Endothelial cell of umbilical vein (primary cell): ENCODE data around the gene RGL3. TPM values are rescaled to one million over a fixed set of nuclear protein-coding genes. Genes with fewer than 3 reads are reported as not detected.

Source experiments
- BruUV-seq: library from RNA; stranded (reverse); fragments of 400-500 nt; replicated peaks from 2 replicates; lab custom pipeline; 2021; lab: Mats Ljungman, UMichigan
- CTCF ChIA-PET: fragments of 300-600, 350-600 bp; sonication (Branson Sonifier 250); formaldehyde crosslinking; loops from one replicate; lab custom pipeline; 2021; ENCODE audit warnings: antibody characterized with exemption, inconsistent platforms; lab: Charles Lee
- POLR2A ChIA-PET: fragments of 300-600, 350-600 bp; sonication (Branson Sonifier 250); formaldehyde crosslinking; loops from one replicate; lab custom pipeline; 2021; ENCODE audit warnings: antibody characterized with exemption, inconsistent platforms; lab: Charles Lee
- DNase-seq: peaks from one replicate; pipeline ENCODE4 v3.0.0-alpha.2; 2011; ENCODE audit warnings: low read depth, low spot score
- FAIRE-seq: peaks from 2 replicates; lab custom pipeline; 2011; peaks lifted over from hg19 to GRCh38; lab: Jason Lieb, UNC
- H2AFZ ChIP-seq: 2 replicates; pipeline ENCODE4 v1.6.0; 2012; ENCODE audit warnings: low read depth, low read length, control low read depth, inconsistent platforms
- H3K27ac ChIP-seq: 2 replicates; pipeline ENCODE4 v1.5.1; 2011; ENCODE audit warnings: low read depth, mild to moderate bottlenecking, control low read depth, low read length, moderate library complexity; ENCODE audit not compliant: insufficient read depth
- H3K27me3 ChIP-seq, 2 experiments: 2 replicates each; pipeline versions ENCODE4 v1.6.0 to v1.6.1; 2011; ENCODE audit warnings: low read length in 2 of 2, mixed read lengths in 1 of 2; ENCODE audit not compliant: control insufficient read depth in 2 of 2, insufficient read depth in 2 of 2
- H3K36me3 ChIP-seq, 2 experiments: 2 replicates in 1 of 2; 3 replicates in 1 of 2; pipeline ENCODE4 v1.5.1; 2011; ENCODE audit warnings: low read length in 2 of 2, mild to moderate bottlenecking in 1 of 2, moderate library complexity in 1 of 2; ENCODE audit not compliant: control insufficient read depth in 2 of 2, insufficient read depth in 2 of 2; ENCODE audit errors: extremely low read depth in 1 of 2
- H3K4me1 ChIP-seq: 3 replicates; pipeline ENCODE4 v1.5.1; 2011; ENCODE audit warnings: mild to moderate bottlenecking, low read length; ENCODE audit not compliant: control insufficient read depth, insufficient read depth; ENCODE audit errors: extremely low read depth
- H3K4me2 ChIP-seq: 2 replicates; pipeline ENCODE4 v1.6.1; 2011; ENCODE audit warnings: low read length, control low read depth, mixed read lengths; ENCODE audit not compliant: insufficient read depth
- H3K4me3 ChIP-seq, 3 experiments: fragments of 200-600 bp in 1 of 3; sonication (generic), shearing (Covaris generic) in 1 of 3; replicated peaks in 1 of 3; 2 replicates each; pipeline ENCODE4 v1.5.1; 2011 to 2016; ENCODE audit warnings: control low read depth in 3 of 3, low read length in 3 of 3, mild to moderate bottlenecking in 2 of 3, inconsistent platforms in 1 of 3, low read depth in 1 of 3, moderate library complexity in 1 of 3; ENCODE audit not compliant: insufficient read depth in 1 of 3
- H3K79me2 ChIP-seq: 2 replicates; pipeline ENCODE4 v1.6.0; 2012; ENCODE audit warnings: low read length, inconsistent platforms; ENCODE audit not compliant: control insufficient read depth, insufficient read depth
- H3K9ac ChIP-seq: replicated peaks from 2 replicates; pipeline ENCODE3; 2011; ENCODE audit warnings: low read length, control low read depth; ENCODE audit not compliant: insufficient read depth; ENCODE audit errors: extremely low read depth
- H3K9me1 ChIP-seq: replicated peaks from 3 replicates; pipeline ENCODE4 v1.6.0; 2011; ENCODE audit warnings: mild to moderate bottlenecking, low read length; ENCODE audit not compliant: control insufficient read depth, insufficient read depth; ENCODE audit errors: extremely low read depth
- H3K9me3 ChIP-seq: replicated peaks from 2 replicates; pipeline ENCODE4 v1.5.1; 2012; ENCODE audit warnings: low read length, inconsistent platforms; ENCODE audit not compliant: control insufficient read depth, insufficient read depth
- H4K20me1 ChIP-seq: replicated peaks from 2 replicates; pipeline ENCODE3; 2011; ENCODE audit warnings: mild to moderate bottlenecking, low read length; ENCODE audit not compliant: control insufficient read depth, insufficient read depth; ENCODE audit errors: extremely low read depth
- CTCF ChIP-seq, 2 donors: IDR thresholded peaks; 1 replicate in 1 of 2; 2 replicates in 1 of 2; pipeline ENCODE4 v1.5.1; 2011; ENCODE audit warnings: low read length in 2 of 2, mild to moderate bottlenecking in 2 of 2, moderate library complexity in 2 of 2, control low read depth in 1 of 2, inconsistent platforms in 1 of 2, low read depth in 1 of 2; ENCODE audit not compliant: insufficient read depth in 1 of 2; ENCODE audit errors: extremely low read depth in 1 of 2
- EZH2 ChIP-seq: IDR thresholded peaks from 2 replicates; pipeline ENCODE4 v1.6.1; 2012; ENCODE audit warnings: borderline replicate concordance, low read depth, mild to moderate bottlenecking, moderate library complexity, low read length, inconsistent platforms; ENCODE audit not compliant: severe bottlenecking
- FOS ChIP-seq: IDR thresholded peaks from 2 replicates; pipeline ENCODE4 v1.6.1; 2011; ENCODE audit warnings: mild to moderate bottlenecking, low read length, moderate library complexity, borderline replicate concordance; ENCODE audit not compliant: insufficient read depth
- GATA2 ChIP-seq: IDR thresholded peaks from 2 replicates; pipeline ENCODE4 v1.7.0; 2011; ENCODE audit warnings: low read depth, mild to moderate bottlenecking, moderate library complexity, mixed read lengths, low read length; ENCODE audit not compliant: insufficient read length, insufficient read depth
- JUN ChIP-seq: IDR thresholded peaks from 2 replicates; pipeline ENCODE4 v1.6.1; 2011; ENCODE audit warnings: borderline replicate concordance, low read depth; ENCODE audit not compliant: insufficient read length, insufficient read depth
- MYC ChIP-seq: IDR thresholded peaks from one replicate; pipeline ENCODE4 v1.6.1; 2011; ENCODE audit warnings: mild to moderate bottlenecking, low read depth, low read length
- POLR2A ChIP-seq: IDR thresholded peaks from 2 replicates; pipeline ENCODE4 v1.6.1; 2012; ENCODE audit warnings: low read depth, mild to moderate bottlenecking, control low read depth, low read length
- POLR2AphosphoS5 ChIP-seq: IDR thresholded peaks from 2 replicates; pipeline ENCODE4 v1.6.1; 2012; ENCODE audit warnings: low read depth, mild to moderate bottlenecking, control low read depth, low read length, moderate library complexity; ENCODE audit not compliant: insufficient read depth
- dilution Hi-C: fragments of 300-500 bp; cut with MboI; formaldehyde crosslinking; loops from one replicate; pipeline ENCODE4 v1.15.0; 2019; ENCODE audit warnings: low sequenced_read_pairs; ENCODE audit not compliant: extremely low pct_ligation_motif_present
- intact Hi-C: fragments of 100-400 bp; cut with micrococcal nuclease; formaldehyde crosslinking; loops from one replicate; pipeline ENCODE4 v1.10.0; 2022
- polyA plus RNA-seq, 4 experiments: library from polyadenylated mRNA; depleted of rRNA in 3 of 4; stranded (reverse) in 3 of 4; unstranded in 1 of 4; fragments of >200 nt; gene quantifications; 2 replicates each; pipeline versions ENCODE4 v1.2.1 to v1.2.3, GENCODE V29; 2011 to 2012; ENCODE audit warnings: missing spikeins in 1 of 4
- total RNA-seq: library from RNA; stranded (reverse); gene quantifications from 2 replicates; pipeline ENCODE4 v1.2.3, GENCODE V29; 2021
- TF ChIP-seq, protein P1 (sequence below): IDR thresholded peaks from 2 replicates; pipeline ENCODE4 v1.6.1; 2011; ENCODE audit not compliant: insufficient read depth, insufficient read length

Gene RGL3
- total and polyA plus RNA-seq, 2 donors (not counting 3 experiments of a cell fraction or from before 2014, with no cell fraction given) = 0.23 to 5.2 TPM

- DNase-seq (no peak), FAIRE-seq (no peak)
- no peak overlapping the region for H3K9ac ChIP-seq
- no peaks in the 10 kb centered on the region for H4K20me1 ChIP-seq
- CTCF ChIA-PET = interaction anchor here (0.6 to 1.8 kb wide), 6 partner anchors 16 to 157 kb away, joined by 3 to 5 read pairs (median 4); no protein-coding TSS in a partner anchor
- no peaks in the 10 kb centered on the region for H3K4me1 ChIP-seq
- H3K36me3 ChIP-seq = peaks cover 2 to 13% of the 10 kb centered on the region in 2 experiments
- no peak overlapping the region for H3K27ac ChIP-seq
- no peaks in the 10 kb centered on the region for H3K9me3 ChIP-seq
- TF ChIP-seq JUN (no peak), FOS (no peak), POLR2AphosphoS5 (no peak), POLR2A (no peak), MYC (no peak), CTCF (IDR thresholded peaks at IDR 0.05; ENCODE audit: extremely low read depth in 1 of 2, insufficient read depth in 1 of 2, low read depth in 1 of 2, low read length in 2 of 2) (no peak), GATA2 (no peak), EZH2 (no peak)
- TF ChIP-seq, protein P1, sequence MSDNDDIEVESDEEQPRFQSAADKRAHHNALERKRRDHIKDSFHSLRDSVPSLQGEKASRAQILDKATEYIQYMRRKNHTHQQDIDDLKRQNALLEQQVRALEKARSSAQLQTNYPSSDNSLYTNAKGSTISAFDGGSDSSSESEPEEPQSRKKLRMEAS = no peak
- no peak overlapping the region for H2AFZ ChIP-seq
- dilution Hi-C loops = no loop called here
- no TSS peak for BruUV-seq
- no peak overlapping the region for H3K4me3 ChIP-seq
- H3K27me3 ChIP-seq = no peaks in the 10 kb centered on the region
- H3K4me2 ChIP-seq = no peak overlapping the region
- intact Hi-C loops = no loop called here
- H3K79me2 ChIP-seq = no peaks in the 10 kb centered on the region
- POLR2A ChIA-PET = interaction anchor here (0.6 to 0.8 kb wide), 3 partner anchors 68 to 112 kb away, joined by 3 to 6 read pairs (median 3); no protein-coding TSS in a partner anchor
- H3K9me1 ChIP-seq = no peaks in the 10 kb centered on the region
Observed at GRCh38 chr19:11451327-11451870, 32.3 kb upstream of the RGL3 start.
